GM21447 (cell line): Measurements from ENCODE around the gene FXYD6.

Experiments used
- ATAC-seq: cut with Tn5 transposase; IDR thresholded peaks from one replicate; pipeline ENCODE4 v1.9.1; 2021; ENCODE audit not compliant: unreplicated experiment

The FXYD6 gene

GRCh38 chr11:117795638-117796455 lies 80.6 kb downstream of the FXYD6 start:
- ATAC-seq: no peak

- no peak for ATAC-seq
These were observed 81.5 kb downstream of the FXYD6 start for GRCh38 chr11:117794772-117795629.

- no peak for ATAC-seq
These were observed 82.3 kb downstream of the FXYD6 start for GRCh38 chr11:117794135-117794534.

GRCh38 chr11:117793583-117793982 lies 82.9 kb downstream of the FXYD6 start:
- no peak for ATAC-seq

GRCh38 chr11:117792992-117793391 lies 83.5 kb downstream of the FXYD6 start:
- ATAC-seq: no peak

- ATAC-seq: no peak
These were observed 84.2 kb downstream of the FXYD6 start for GRCh38 chr11:117792241-117792640.

- no peak for ATAC-seq
These were observed 86.2 kb downstream of the FXYD6 start for GRCh38 chr11:117790279-117790678.

GRCh38 chr11:117789241-117789640 lies 87.2 kb downstream of the FXYD6 start:
- no peak for ATAC-seq
